HG02571 (cell line): Measurements from ENCODE around the gene CCDC198.

ENCODE experiments used
- ATAC-seq: cut with Tn5 transposase; IDR thresholded peaks from one replicate; pipeline ENCODE4 v1.9.1; 2021; ENCODE audit warnings: mild to moderate bottlenecking, moderate library complexity; ENCODE audit not compliant: unreplicated experiment

Gene CCDC198

GRCh38 chr14:57464008-57464730 lies 29.5 kb downstream of the CCDC198 start:
- ATAC-seq = no peak

- ATAC-seq = no peak
Measured at GRCh38 chr14:57462551-57462950, 31.1 kb downstream of the CCDC198 start.

GRCh38 chr14:57461777-57462320 lies 31.8 kb downstream of the CCDC198 start:
- ATAC-seq = no peak

GRCh38 chr14:57435923-57436322 lies 57.7 kb downstream of the CCDC198 start:
- ATAC-seq = no peak

GRCh38 chr14:57420986-57421385 lies 72.7 kb downstream of the CCDC198 start:
- ATAC-seq = no peak

GRCh38 chr14:57420033-57420432 lies 73.6 kb downstream of the CCDC198 start:
- no peak for ATAC-seq
